ENCODE measurements around the gene ABCD1.
"Not testable (repeated sequence)": the region's sequence is repeated elsewhere in the genome, so short reads cannot be mapped to it uniquely, and the experiment has no call there.

- TF ChIP-seq CTCF, POLR2A, EP300 (IDR thresholded peaks at IDR 0.05): not testable (repeated sequence)
Measured at GRCh38 chrX:153704631-153705402, 19.8 kb upstream of the ABCD1 start.

Data from tibial nerve (tissue), 4 donors.